ENCODE measurements around the gene SQSTM1.

The SQSTM1 gene

GRCh38 chr5:179841621-179842020 is 20.9 kb downstream of the SQSTM1 start:
- no peak overlapping the region for H3K9ac ChIP-seq (ENCODE audit: low read length in 5 of 5)
- H3K36me3 ChIP-seq (ENCODE audit: control insufficient read depth in 5 of 5, insufficient read depth in 5 of 5, low read length in 5 of 5): peaks cover 2 to 64% (median 56%) of the 10 kb centered on the region in 5 donors
- H3K9me3 ChIP-seq (ENCODE audit: control insufficient read depth in 5 of 5, low read length in 5 of 5): peaks cover 0 to 3% (median 2%) of the 10 kb centered on the region in 5 donors
- H3K27ac ChIP-seq (ENCODE audit: low read depth, low read length): no peak overlapping the region
- H3K4me3 ChIP-seq (ENCODE audit: low read depth in 1 of 5, low read length in 5 of 5): no peak overlapping the region
- H3K4me1 ChIP-seq (ENCODE audit: control insufficient read depth in 5 of 5, insufficient read depth in 5 of 5, low read length in 5 of 5): peaks cover 0 to 4% (median 0%) of the 10 kb centered on the region in 5 donors
- no peaks in the 10 kb centered on the region for H3K27me3 ChIP-seq (ENCODE audit: control insufficient read depth in 5 of 5, insufficient read depth in 4 of 5, low read length in 5 of 5)

GRCh38 chr5:179852993-179853547 is 32.4 kb downstream of the SQSTM1 start:
- H3K4me1 ChIP-seq (ENCODE audit: control insufficient read depth in 5 of 5, insufficient read depth in 5 of 5, low read length in 5 of 5): peaks cover 2 to 14% (median 8%) of the 10 kb centered on the region in 5 donors
- no peaks in the 10 kb centered on the region for H3K9me3 ChIP-seq (ENCODE audit: control insufficient read depth in 5 of 5, low read length in 5 of 5)
- H3K36me3 ChIP-seq (ENCODE audit: control insufficient read depth in 5 of 5, insufficient read depth in 5 of 5, low read length in 5 of 5): peaks cover 5 to 48% (median 40%) of the 10 kb centered on the region in 5 donors
- no peaks in the 10 kb centered on the region for H3K27me3 ChIP-seq (ENCODE audit: control insufficient read depth in 5 of 5, insufficient read depth in 4 of 5, low read length in 5 of 5)
- peak overlapping the region in 1 of 5 donors; percentile 48 for H3K9ac ChIP-seq (ENCODE audit: low read length in 5 of 5)
- H3K27ac ChIP-seq (ENCODE audit: low read depth, low read length): no peak overlapping the region
- H3K4me3 ChIP-seq (ENCODE audit: low read depth in 1 of 5, low read length in 5 of 5): no peak overlapping the region

GRCh38 chr5:179854356-179854755 is 33.7 kb downstream of the SQSTM1 start:
- Histone ChIP-seq H3K9me3 (ENCODE audit: control insufficient read depth in 5 of 5, low read length in 5 of 5) (no peaks in the 10 kb centered on the region), H3K27ac (ENCODE audit: low read depth, low read length) (no peak overlapping the region), H3K4me3 (ENCODE audit: low read depth in 1 of 5, low read length in 5 of 5) (no peak overlapping the region), H3K9ac (ENCODE audit: low read length in 5 of 5) (no peak overlapping the region), H3K4me1 (ENCODE audit: control insufficient read depth in 5 of 5, insufficient read depth in 5 of 5, low read length in 5 of 5) (peaks cover 2 to 27% (median 13%) of the 10 kb centered on the region in 5 donors), H3K36me3 (ENCODE audit: control insufficient read depth in 5 of 5, insufficient read depth in 5 of 5, low read length in 5 of 5) (peaks cover 0 to 35% (median 32%) of the 10 kb centered on the region in 5 donors), H3K27me3 (ENCODE audit: control insufficient read depth in 5 of 5, insufficient read depth in 4 of 5, low read length in 5 of 5) (no peaks in the 10 kb centered on the region)

- peak overlapping the region; percentile 46 for H3K27ac ChIP-seq (ENCODE audit: low read depth, low read length)
Measured at GRCh38 chr5:179858241-179858585, 37.5 kb downstream of the SQSTM1 start.

GRCh38 chr5:179858586-179859427 is 38.1 kb downstream of the SQSTM1 start, which contains the start of gene MRNIP:
Gene MRNIP, minus strand, starts transcription at chr5:179858817. Its CDS starts 21 bp downstream, at chr5:179858796.
- H3K4me3 ChIP-seq (ENCODE audit: low read depth in 1 of 5, low read length in 5 of 5): peak within 1 kb of the TSS; percentile 86 to 96 (median 93)
- peak within 1 kb of the TSS; percentile 72 for H3K27ac ChIP-seq (ENCODE audit: low read depth, low read length)
- H3K4me1 ChIP-seq (ENCODE audit: control insufficient read depth in 5 of 5, insufficient read depth in 5 of 5, low read length in 5 of 5): peaks cover 2 to 28% (median 21%) of the 10 kb centered on the region in 5 donors
- peaks cover 0 to 7% (median 5%) of the 10 kb centered on the region in 5 donors for H3K9me3 ChIP-seq (ENCODE audit: control insufficient read depth in 5 of 5, low read length in 5 of 5)
- peaks cover 0 to 20% (median 19%) of the 10 kb centered on the region in 5 donors for H3K36me3 ChIP-seq (ENCODE audit: control insufficient read depth in 5 of 5, insufficient read depth in 5 of 5, low read length in 5 of 5)
- peak within 1 kb of the TSS in 4 of 5 donors; percentile 77 to 88 (median 82) for H3K9ac ChIP-seq (ENCODE audit: low read length in 5 of 5)
- H3K27me3 ChIP-seq (ENCODE audit: control insufficient read depth in 5 of 5, insufficient read depth in 4 of 5, low read length in 5 of 5): no peaks in the 10 kb centered on the region

More at GRCh38 chr5:179858241-179858585, 37.5 kb downstream of the SQSTM1 start:
- peaks cover 0 to 7% (median 5%) of the 10 kb centered on the region in 5 donors for H3K9me3 ChIP-seq (ENCODE audit: control insufficient read depth in 5 of 5, low read length in 5 of 5)
- H3K27me3 ChIP-seq (ENCODE audit: control insufficient read depth in 5 of 5, insufficient read depth in 4 of 5, low read length in 5 of 5): no peaks in the 10 kb centered on the region
- peaks cover 0 to 14% (median 14%) of the 10 kb centered on the region in 5 donors for H3K36me3 ChIP-seq (ENCODE audit: control insufficient read depth in 5 of 5, insufficient read depth in 5 of 5, low read length in 5 of 5)
- peak overlapping the region; percentile 86 to 96 (median 93) for H3K4me3 ChIP-seq (ENCODE audit: low read depth in 1 of 5, low read length in 5 of 5)
- H3K4me1 ChIP-seq (ENCODE audit: control insufficient read depth in 5 of 5, insufficient read depth in 5 of 5, low read length in 5 of 5): peaks cover 2 to 28% (median 21%) of the 10 kb centered on the region in 5 donors
- H3K9ac ChIP-seq (ENCODE audit: low read length in 5 of 5): peak overlapping the region in 4 of 5 donors; percentile 53 to 88 (median 74)

- H3K9ac ChIP-seq (ENCODE audit: low read length in 5 of 5): no peak overlapping the region
- H3K36me3 ChIP-seq (ENCODE audit: control insufficient read depth in 5 of 5, insufficient read depth in 5 of 5, low read length in 5 of 5): peaks cover 0 to 35% (median 33%) of the 10 kb centered on the region in 5 donors
- peaks cover 2 to 28% (median 21%) of the 10 kb centered on the region in 5 donors for H3K4me1 ChIP-seq (ENCODE audit: control insufficient read depth in 5 of 5, insufficient read depth in 5 of 5, low read length in 5 of 5)
- H3K27me3 ChIP-seq (ENCODE audit: control insufficient read depth in 5 of 5, insufficient read depth in 4 of 5, low read length in 5 of 5): no peaks in the 10 kb centered on the region
- H3K4me3 ChIP-seq (ENCODE audit: low read depth in 1 of 5, low read length in 5 of 5): no peak overlapping the region
- H3K9me3 ChIP-seq (ENCODE audit: control insufficient read depth in 5 of 5, low read length in 5 of 5): peaks cover 0 to 7% (median 5%) of the 10 kb centered on the region in 5 donors
- H3K27ac ChIP-seq (ENCODE audit: low read depth, low read length): no peak overlapping the region
Measured at GRCh38 chr5:179860301-179860700, 39.6 kb downstream of the SQSTM1 start.

- H3K4me3 ChIP-seq (ENCODE audit: low read depth in 1 of 5, low read length in 5 of 5): no peak overlapping the region
- H3K4me1 ChIP-seq (ENCODE audit: control insufficient read depth in 5 of 5, insufficient read depth in 5 of 5, low read length in 5 of 5): peaks cover 2 to 32% (median 20%) of the 10 kb centered on the region in 5 donors
- H3K36me3 ChIP-seq (ENCODE audit: control insufficient read depth in 5 of 5, insufficient read depth in 5 of 5, low read length in 5 of 5): peaks cover 0 to 53% (median 49%) of the 10 kb centered on the region in 5 donors
- no peak overlapping the region for H3K9ac ChIP-seq (ENCODE audit: low read length in 5 of 5)
- no peak overlapping the region for H3K27ac ChIP-seq (ENCODE audit: low read depth, low read length)
- H3K9me3 ChIP-seq (ENCODE audit: control insufficient read depth in 5 of 5, low read length in 5 of 5): peaks cover 0 to 7% (median 5%) of the 10 kb centered on the region in 5 donors
- H3K27me3 ChIP-seq (ENCODE audit: control insufficient read depth in 5 of 5, insufficient read depth in 4 of 5, low read length in 5 of 5): no peaks in the 10 kb centered on the region
Measured at GRCh38 chr5:179862296-179862695, 41.6 kb downstream of the SQSTM1 start.

GRCh38 chr5:179862891-179863290 is 42.2 kb downstream of the SQSTM1 start:
- H3K27ac ChIP-seq (ENCODE audit: low read depth, low read length): no peak overlapping the region
- no peaks in the 10 kb centered on the region for H3K27me3 ChIP-seq (ENCODE audit: control insufficient read depth in 5 of 5, insufficient read depth in 4 of 5, low read length in 5 of 5)
- peaks cover 0 to 58% (median 54%) of the 10 kb centered on the region in 5 donors for H3K36me3 ChIP-seq (ENCODE audit: control insufficient read depth in 5 of 5, insufficient read depth in 5 of 5, low read length in 5 of 5)
- H3K4me3 ChIP-seq (ENCODE audit: low read depth in 1 of 5, low read length in 5 of 5): no peak overlapping the region
- H3K4me1 ChIP-seq (ENCODE audit: control insufficient read depth in 5 of 5, insufficient read depth in 5 of 5, low read length in 5 of 5): peaks cover 0 to 27% (median 14%) of the 10 kb centered on the region in 5 donors
- H3K9me3 ChIP-seq (ENCODE audit: control insufficient read depth in 5 of 5, low read length in 5 of 5): peaks cover 0 to 7% (median 5%) of the 10 kb centered on the region in 5 donors
- H3K9ac ChIP-seq (ENCODE audit: low read length in 5 of 5): no peak overlapping the region

- Histone ChIP-seq H3K9ac (ENCODE audit: low read length in 5 of 5) (no peak overlapping the region), H3K36me3 (ENCODE audit: control insufficient read depth in 5 of 5, insufficient read depth in 5 of 5, low read length in 5 of 5) (peaks cover 0 to 64% (median 58%) of the 10 kb centered on the region in 5 donors), H3K27ac (ENCODE audit: low read depth, low read length) (no peak overlapping the region), H3K9me3 (ENCODE audit: control insufficient read depth in 5 of 5, low read length in 5 of 5) (peaks cover 0 to 7% (median 5%) of the 10 kb centered on the region in 5 donors), H3K27me3 (ENCODE audit: control insufficient read depth in 5 of 5, insufficient read depth in 4 of 5, low read length in 5 of 5) (no peaks in the 10 kb centered on the region), H3K4me3 (ENCODE audit: low read depth in 1 of 5, low read length in 5 of 5) (no peak overlapping the region), H3K4me1 (ENCODE audit: control insufficient read depth in 5 of 5, insufficient read depth in 5 of 5, low read length in 5 of 5) (peaks cover 0 to 20% (median 10%) of the 10 kb centered on the region in 5 donors)
Measured at GRCh38 chr5:179863449-179864085, 42.9 kb downstream of the SQSTM1 start.
